ACC112 (cell line): ENCODE results near the gene GALNTL6.

Experiments used
- H2AFZ ChIP-seq: fragments of 200-600 bp; sonication (generic); one replicate; pipeline ENCODE4 v1.6.0; 2017; ENCODE audit warnings: antibody characterized with exemption, low read length; ENCODE audit not compliant: unreplicated experiment
- H3K27ac ChIP-seq: fragments of 200-600 bp; sonication (generic); 2 replicates; pipeline ENCODE4 v1.5.1; 2014; ENCODE audit warnings: low read depth, mild to moderate bottlenecking, antibody characterized with exemption, low read length, moderate library complexity
- H3K27me3 ChIP-seq: fragments of 200-600 bp; sonication (generic); 2 replicates; pipeline ENCODE4 v1.6.1; 2014; ENCODE audit warnings: mild to moderate bottlenecking, antibody characterized with exemption, low read length, moderate library complexity, mixed read lengths; ENCODE audit not compliant: insufficient read depth
- H3K36me3 ChIP-seq: fragments of 200-600 bp; sonication (generic); 2 replicates; pipeline ENCODE4 v1.6.1; 2016; ENCODE audit warnings: mild to moderate bottlenecking, antibody characterized with exemption, low read length, moderate library complexity, mixed read lengths; ENCODE audit not compliant: insufficient read depth
- H3K4me1 ChIP-seq: fragments of 200-600 bp; sonication (generic); one replicate; pipeline ENCODE4 v1.6.1; 2016; ENCODE audit warnings: low read length, mixed read lengths; ENCODE audit not compliant: insufficient read depth, unreplicated experiment, control insufficient read depth
- H3K4me3 ChIP-seq: fragments of 200-600 bp; sonication (generic); 2 replicates; pipeline ENCODE4 v1.5.1; 2014; ENCODE audit warnings: mild to moderate bottlenecking, low read depth, low read length
- H3K79me2 ChIP-seq: fragments of 200-600 bp; sonication (generic); one replicate; pipeline ENCODE4 v1.6.0; 2016; ENCODE audit warnings: low read length; ENCODE audit not compliant: control insufficient read depth, unreplicated experiment, insufficient read depth

The GALNTL6 gene

GRCh38 chr4:172808196-172808595 lies 995.0 kb downstream of the GALNTL6 start:
- Histone ChIP-seq H2AFZ (no peak overlapping the region), H3K27ac (no peak overlapping the region), H3K4me1 (no peaks in the 10 kb centered on the region), H3K79me2 (no peaks in the 10 kb centered on the region), H3K4me3 (no peak overlapping the region), H3K36me3 (no peaks in the 10 kb centered on the region), H3K27me3 (peaks cover 27% of the 10 kb centered on the region)

GRCh38 chr4:172809319-172809718 lies 996.1 kb downstream of the GALNTL6 start:
- H3K4me3 ChIP-seq, result no peak overlapping the region
- H2AFZ ChIP-seq, result no peak overlapping the region
- H3K4me1 ChIP-seq, result no peaks in the 10 kb centered on the region
- H3K36me3 ChIP-seq, result no peaks in the 10 kb centered on the region
- H3K27ac ChIP-seq, result no peak overlapping the region
- H3K79me2 ChIP-seq, result no peaks in the 10 kb centered on the region
- peaks cover 27% of the 10 kb centered on the region for H3K27me3 ChIP-seq

GRCh38 chr4:172813359-172813923 lies 1000.2 kb downstream of the GALNTL6 start:
- no peak overlapping the region for H3K27ac ChIP-seq
- H3K4me3 ChIP-seq, result no peak overlapping the region
- no peaks in the 10 kb centered on the region for H3K79me2 ChIP-seq
- H3K36me3 ChIP-seq, result no peaks in the 10 kb centered on the region
- peaks cover 23% of the 10 kb centered on the region for H3K27me3 ChIP-seq
- H3K4me1 ChIP-seq, result no peaks in the 10 kb centered on the region
- H2AFZ ChIP-seq, result no peak overlapping the region

- no peaks in the 10 kb centered on the region for H3K36me3 ChIP-seq
Observed at GRCh38 chr4:172815499-172816164, 1002.4 kb downstream of the GALNTL6 start.

GRCh38 chr4:172818901-172819300 lies 1005.7 kb downstream of the GALNTL6 start:
- Histone ChIP-seq H3K4me3 (no peak overlapping the region), H2AFZ (no peak overlapping the region), H3K27ac (no peak overlapping the region), H3K36me3 (no peaks in the 10 kb centered on the region), H3K27me3 (peaks cover 10% of the 10 kb centered on the region; the same call in 1 of the 2 replicates), H3K4me1 (no peaks in the 10 kb centered on the region), H3K79me2 (no peaks in the 10 kb centered on the region)

More at GRCh38 chr4:172815499-172816164, 1002.4 kb downstream of the GALNTL6 start:
- H3K4me1 ChIP-seq, result no peaks in the 10 kb centered on the region
- H2AFZ ChIP-seq, result no peak overlapping the region
- no peak overlapping the region for H3K27ac ChIP-seq
- H3K27me3 ChIP-seq, result peaks cover 14% of the 10 kb centered on the region
- H3K79me2 ChIP-seq, result no peaks in the 10 kb centered on the region
- H3K4me3 ChIP-seq, result no peak overlapping the region

- Histone ChIP-seq H3K4me1 (no peaks in the 10 kb centered on the region), H3K4me3 (no peak overlapping the region), H3K79me2 (no peaks in the 10 kb centered on the region), H2AFZ (no peak overlapping the region), H3K36me3 (no peaks in the 10 kb centered on the region), H3K27ac (no peak overlapping the region), H3K27me3 (peaks cover 10% of the 10 kb centered on the region; the same call in 1 of the 2 replicates)
Observed at GRCh38 chr4:172819353-172819752, 1006.1 kb downstream of the GALNTL6 start.

- Histone ChIP-seq H3K4me1 (no peaks in the 10 kb centered on the region), H3K27me3 (peaks cover 17% of the 10 kb centered on the region; the same call in 1 of the 2 replicates), H3K36me3 (no peaks in the 10 kb centered on the region), H2AFZ (no peak overlapping the region), H3K4me3 (no peak overlapping the region), H3K79me2 (no peaks in the 10 kb centered on the region), H3K27ac (no peak overlapping the region)
Observed at GRCh38 chr4:172822331-172822730, 1009.1 kb downstream of the GALNTL6 start.

- H3K4me1 ChIP-seq, result no peaks in the 10 kb centered on the region
- H3K4me3 ChIP-seq, result no peak overlapping the region
- H3K27me3 ChIP-seq, result peaks cover 24% of the 10 kb centered on the region; the same call in 1 of the 2 replicates
- no peaks in the 10 kb centered on the region for H3K79me2 ChIP-seq
- H2AFZ ChIP-seq, result no peak overlapping the region
- no peaks in the 10 kb centered on the region for H3K36me3 ChIP-seq
- no peak overlapping the region for H3K27ac ChIP-seq
Observed at GRCh38 chr4:172826346-172826745, 1013.1 kb downstream of the GALNTL6 start.

GRCh38 chr4:172826861-172827260 lies 1013.7 kb downstream of the GALNTL6 start:
- H3K27ac ChIP-seq, result no peak overlapping the region
- H3K36me3 ChIP-seq, result no peaks in the 10 kb centered on the region
- no peak overlapping the region for H3K4me3 ChIP-seq
- H3K27me3 ChIP-seq, result peaks cover 22% of the 10 kb centered on the region; the same call in 1 of the 2 replicates
- no peaks in the 10 kb centered on the region for H3K4me1 ChIP-seq
- H2AFZ ChIP-seq, result no peak overlapping the region
- no peaks in the 10 kb centered on the region for H3K79me2 ChIP-seq

GRCh38 chr4:172830295-172830764 lies 1017.1 kb downstream of the GALNTL6 start:
- H3K36me3 ChIP-seq, result no peaks in the 10 kb centered on the region
- H3K27ac ChIP-seq, result no peak overlapping the region
- H2AFZ ChIP-seq, result no peak overlapping the region
- peaks cover 36% of the 10 kb centered on the region for H3K27me3 ChIP-seq
- H3K4me1 ChIP-seq, result no peaks in the 10 kb centered on the region
- no peak overlapping the region for H3K4me3 ChIP-seq
- no peaks in the 10 kb centered on the region for H3K79me2 ChIP-seq

GRCh38 chr4:172836661-172837060 lies 1023.5 kb downstream of the GALNTL6 start:
- Histone ChIP-seq H3K4me1 (no peaks in the 10 kb centered on the region), H3K27me3 (peaks cover 44% of the 10 kb centered on the region), H3K4me3 (no peak overlapping the region), H3K36me3 (no peaks in the 10 kb centered on the region), H3K79me2 (no peaks in the 10 kb centered on the region), H3K27ac (no peak overlapping the region), H2AFZ (no peak overlapping the region)
